NCI-H2196 treated with DMSO at 0.1 percent for 48 hours (cell line): ENCODE results near the gene PLA2G4E.

Experiments used
- DNase-seq: peaks from one replicate; lab custom pipeline; 2025; ENCODE audit not compliant: unreplicated experiment; lab: John Stamatoyannopoulos, UW

PLA2G4E gene

GRCh38 chr15:42021593-42021992 lies 751 bp upstream of the PLA2G4E start:
- no peak for DNase-seq

GRCh38 chr15:42018306-42019224 lies 2.3 kb downstream of the PLA2G4E start:
- no peak for DNase-seq

- DNase-seq = no peak
These were observed 3.9 kb downstream of the PLA2G4E start for GRCh38 chr15:42016971-42017370.

GRCh38 chr15:42014406-42014805 lies 6.4 kb downstream of the PLA2G4E start:
- no peak for DNase-seq

GRCh38 chr15:42012928-42013482 lies 7.8 kb downstream of the PLA2G4E start:
- DNase-seq = no peak

GRCh38 chr15:42012241-42012640 lies 8.6 kb downstream of the PLA2G4E start:
- DNase-seq = no peak

GRCh38 chr15:42011074-42011473 lies 9.8 kb downstream of the PLA2G4E start:
- DNase-seq = no peak

GRCh38 chr15:42010434-42010833 lies 10.4 kb downstream of the PLA2G4E start:
- DNase-seq = no peak

- no peak for DNase-seq
These were observed 11.4 kb downstream of the PLA2G4E start for GRCh38 chr15:42009474-42009873.

- DNase-seq = no peak
These were observed 11.8 kb downstream of the PLA2G4E start for GRCh38 chr15:42009022-42009421.

GRCh38 chr15:42007386-42007785 lies 13.5 kb downstream of the PLA2G4E start:
- no peak for DNase-seq

- no peak for DNase-seq
These were observed 18.5 kb downstream of the PLA2G4E start for GRCh38 chr15:42002333-42002732.

- DNase-seq = no peak
These were observed 19.6 kb downstream of the PLA2G4E start for GRCh38 chr15:42001236-42001635.

GRCh38 chr15:41999290-42000285 lies 21.3 kb downstream of the PLA2G4E start:
- DNase-seq = no peak

GRCh38 chr15:41997845-41998244 lies 23.0 kb downstream of the PLA2G4E start:
- no peak for DNase-seq

- DNase-seq = no peak
These were observed 23.8 kb downstream of the PLA2G4E start for GRCh38 chr15:41996921-41997592.

- no peak for DNase-seq
These were observed 24.5 kb downstream of the PLA2G4E start for GRCh38 chr15:41996376-41996775.

GRCh38 chr15:41995476-41995855 lies 25.4 kb downstream of the PLA2G4E start:
- no peak for DNase-seq

GRCh38 chr15:41994772-41995475 lies 25.9 kb downstream of the PLA2G4E start:
- no peak for DNase-seq

- no peak for DNase-seq
These were observed 26.6 kb downstream of the PLA2G4E start for GRCh38 chr15:41994171-41994650.
